ENCODE results near the gene SYNDIG1. TPM values are rescaled to one million over a fixed set of nuclear protein-coding genes. Genes with fewer than 3 reads are reported as not detected.

The SYNDIG1 gene
- total and polyA plus RNA-seq, 2 of the 4 experiments (the other 2 are of a cell fraction) = not detected

GRCh38 chr20:24701668-24702067 is 232.2 kb downstream of the SYNDIG1 start:
- no TSS peak for BruUV-seq (replicated peaks)
- no peak overlapping the region for H2AK5ac ChIP-seq (ENCODE audit: low read depth, low read length)
- POLR2A ChIA-PET (ENCODE audit: unreplicated experiment) = no interaction called here
- no peak overlapping the region for H4K91ac ChIP-seq (ENCODE audit: insufficient read depth, low read depth, low read length)
- H3K27ac ChIP-seq (ENCODE audit: insufficient read depth, low read length) = no peak overlapping the region
- dilution Hi-C loops (cut with HindIII; ENCODE audit: low sequenced_read_pairs, unreplicated experiment) = no loop called here
- H3K9me3 ChIP-seq (ENCODE audit: control insufficient read depth, insufficient read depth, low read length) = no peaks in the 10 kb centered on the region
- H2BK20ac ChIP-seq (ENCODE audit: low read depth, low read length) = no peak overlapping the region
- in situ Hi-C loops (cut with MboI; ENCODE audit: low sequenced_read_pairs) = no loop called here
- no peak for DNase-seq
- TF ChIP-seq POLR2A (IDR thresholded peaks at IDR 0.05; ENCODE audit: low read depth, low read length) = no peak
- TF ChIP-seq SMC3 (IDR thresholded peaks at IDR 0.05; ENCODE audit: low read depth, low read length) = no peak
- TF ChIP-seq RAD21 (IDR thresholded peaks at IDR 0.05; ENCODE audit: low read length) = no peak
- TF ChIP-seq MAFK (IDR thresholded peaks at IDR 0.05; ENCODE audit: low read depth, low read length) = no peak
- TF ChIP-seq FOS (IDR thresholded peaks at IDR 0.05; ENCODE audit: low read depth, low read length) = no peak
- no peak for TF ChIP-seq ELK1 (IDR thresholded peaks at IDR 0.05; ENCODE audit: borderline replicate concordance, low read depth, low read length)
- no peak for TF ChIP-seq RCOR1 (IDR thresholded peaks at IDR 0.05; ENCODE audit: insufficient replicate concordance, low read length)
- TF ChIP-seq MXI1 (IDR thresholded peaks at IDR 0.05; ENCODE audit: borderline replicate concordance, low read depth, low read length) = no peak
- TF ChIP-seq NFE2L2 (IDR thresholded peaks at IDR 0.05; ENCODE audit: low read depth, low read length) = no peak
- TF ChIP-seq BHLHE40 (IDR thresholded peaks at IDR 0.05; ENCODE audit: low read depth, low read length) = no peak
- no peak for TF ChIP-seq CEBPB (IDR thresholded peaks at IDR 0.05; ENCODE audit: low read depth, low read length)
- TF ChIP-seq MAZ (IDR thresholded peaks at IDR 0.05; ENCODE audit: borderline replicate concordance, low read depth, low read length) = no peak
- no peak for TF ChIP-seq CHD1 (IDR thresholded peaks at IDR 0.05; ENCODE audit: low read depth, low read length)
- TF ChIP-seq RFX5 (IDR thresholded peaks at IDR 0.05; ENCODE audit: low read depth, low read length) = no peak
- TF ChIP-seq USF2 (IDR thresholded peaks at IDR 0.05; ENCODE audit: low read depth, low read length) = no peak
- no peak for TF ChIP-seq CTCF (conservative IDR thresholded peaks at IDR 0.05; ENCODE audit: low read depth, low read length)
- H2AK9ac ChIP-seq (replicated peaks; ENCODE audit: low read depth, low read length, poor library complexity) = no peak overlapping the region
- no peak overlapping the region for H3K4ac ChIP-seq (ENCODE audit: low read depth, low read length)
- no peak overlapping the region for H3K9ac ChIP-seq (ENCODE audit: low read depth, low read length)
- H2BK15ac ChIP-seq (ENCODE audit: low read depth, low read length) = no peak overlapping the region
- no peaks in the 10 kb centered on the region for H3K79me1 ChIP-seq (ENCODE audit: low read depth in 1 of 2, low read length in 2 of 2)
- no peak overlapping the region for H3K56ac ChIP-seq (ENCODE audit: extremely low read depth, insufficient read depth, low read length)
- no peaks in the 10 kb centered on the region for H4K20me1 ChIP-seq (ENCODE audit: insufficient read depth, low read length)
- intact Hi-C loops (cut with micrococcal nuclease) = no loop called here
- H3K18ac ChIP-seq (ENCODE audit: low read depth, low read length) = no peak overlapping the region
- H4K8ac ChIP-seq (ENCODE audit: low read depth in 2 of 2, low read length in 2 of 2) = no peak overlapping the region
- H3K14ac ChIP-seq (replicated peaks; ENCODE audit: low read depth, low read length) = no peak overlapping the region
- no peak overlapping the region for H3K23ac ChIP-seq (ENCODE audit: low read depth, low read length)
- peaks cover 43% of the 10 kb centered on the region for H3K27me3 ChIP-seq (ENCODE audit: control insufficient read depth, insufficient read depth, low read length)
- no peak overlapping the region for H2BK5ac ChIP-seq (ENCODE audit: low read depth, low read length, poor library complexity, severe bottlenecking)
- CTCF ChIA-PET = interaction anchor here (0.5 kb wide), 1 partner anchor 277 kb away, joined by 3 read pairs; no protein-coding TSS in a partner anchor
- H4K5ac ChIP-seq (ENCODE audit: low read depth, low read length) = no peak overlapping the region
- WGBS, 2 experiments (ENCODE audit: extremely low coverage in 2 of 2, insufficient read length in 1 of 2) = no CpG with 5 or more reads among the region's 6 CpGs
- no peak overlapping the region for H3K4me3 ChIP-seq (ENCODE audit: insufficient read depth, low read depth, low read length)
- H3K36me3 ChIP-seq (ENCODE audit: control insufficient read depth, insufficient read depth, low read length) = no peaks in the 10 kb centered on the region
- H3K9me1 ChIP-seq (ENCODE audit: insufficient read depth, low read length) = no peaks in the 10 kb centered on the region
- H2AFZ ChIP-seq (replicated peaks; ENCODE audit: low read length, poor library complexity) = no peak overlapping the region
- no peak overlapping the region for H2BK120ac ChIP-seq (ENCODE audit: low read depth, low read length)
- no peak for ATAC-seq (ENCODE audit: low read depth)
- H3K4me1 ChIP-seq (ENCODE audit: control insufficient read depth, insufficient read depth, low read length) = no peaks in the 10 kb centered on the region
- no peak overlapping the region for H3K4me2 ChIP-seq (ENCODE audit: low read depth, low read length)

Measured in IMR-90 (cell line).